ENCODE results near the gene KCTD2. TPM values are rescaled to one million over a fixed set of nuclear protein-coding genes. Genes with fewer than 3 reads are reported as not detected.
A peak's percentile ranks its signal among the peaks of the same experiment; 100 is the strongest.

KCTD2 gene
- total RNA-seq, 1 donor from 2014 or later, result 24.9 TPM

- H3K27me3 Mint-ChIP-seq, result no peaks in the 10 kb centered on the region
- no peaks in the 10 kb centered on the region for H3K9me3 Mint-ChIP-seq (ENCODE audit: low read depth)
- peaks cover 1% of the 10 kb centered on the region for H3K4me1 Mint-ChIP-seq (ENCODE audit: low read depth)
- no peak for DNase-seq (ENCODE audit: low spot score, unreplicated experiment)
- no peak for TF ChIP-seq CTCF (IDR thresholded peaks at IDR 0.05; ENCODE audit: unreplicated experiment)
- H3K4me3 Mint-ChIP-seq (ENCODE audit: low read depth), result no peak overlapping the region
- peaks cover 4% of the 10 kb centered on the region for H3K36me3 Mint-ChIP-seq (ENCODE audit: insufficient read depth)
- no peak overlapping the region for H3K27ac Mint-ChIP-seq
Observed at GRCh38 chr17:75097865-75098264, 50.8 kb downstream of the KCTD2 start.

DNA sequence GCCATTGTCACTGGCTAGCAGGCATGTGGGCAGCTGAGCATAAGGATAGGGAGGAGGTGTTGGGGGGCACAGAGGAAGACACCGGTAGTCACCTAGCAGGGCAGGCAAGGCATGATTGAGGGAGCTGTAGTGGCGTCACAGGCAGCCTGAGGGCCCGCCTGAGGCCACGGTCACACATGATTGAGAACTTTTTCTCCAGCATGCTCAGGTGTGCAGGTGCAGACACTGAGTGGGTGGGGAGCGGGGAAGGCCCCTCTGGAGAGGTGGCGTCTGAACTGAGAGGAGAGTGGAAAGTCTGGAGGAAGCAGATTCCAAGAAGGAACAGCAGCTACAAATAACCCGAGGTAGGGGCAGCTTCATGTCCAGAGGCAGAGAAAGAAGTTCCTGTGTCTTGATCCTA lies 51.8 kb downstream of the KCTD2 start:
- Mint-ChIP-seq H3K27ac (no peak overlapping the region), H3K4me3 (ENCODE audit: low read depth) (no peak overlapping the region), H3K36me3 (ENCODE audit: insufficient read depth) (peaks cover 4% of the 10 kb centered on the region), H3K9me3 (ENCODE audit: low read depth) (no peaks in the 10 kb centered on the region), H3K4me1 (ENCODE audit: low read depth) (peaks cover 1% of the 10 kb centered on the region), H3K27me3 (no peaks in the 10 kb centered on the region)
- no peak for TF ChIP-seq CTCF (IDR thresholded peaks at IDR 0.05; ENCODE audit: unreplicated experiment)
- no peak for DNase-seq (ENCODE audit: low spot score, unreplicated experiment)

DNA sequence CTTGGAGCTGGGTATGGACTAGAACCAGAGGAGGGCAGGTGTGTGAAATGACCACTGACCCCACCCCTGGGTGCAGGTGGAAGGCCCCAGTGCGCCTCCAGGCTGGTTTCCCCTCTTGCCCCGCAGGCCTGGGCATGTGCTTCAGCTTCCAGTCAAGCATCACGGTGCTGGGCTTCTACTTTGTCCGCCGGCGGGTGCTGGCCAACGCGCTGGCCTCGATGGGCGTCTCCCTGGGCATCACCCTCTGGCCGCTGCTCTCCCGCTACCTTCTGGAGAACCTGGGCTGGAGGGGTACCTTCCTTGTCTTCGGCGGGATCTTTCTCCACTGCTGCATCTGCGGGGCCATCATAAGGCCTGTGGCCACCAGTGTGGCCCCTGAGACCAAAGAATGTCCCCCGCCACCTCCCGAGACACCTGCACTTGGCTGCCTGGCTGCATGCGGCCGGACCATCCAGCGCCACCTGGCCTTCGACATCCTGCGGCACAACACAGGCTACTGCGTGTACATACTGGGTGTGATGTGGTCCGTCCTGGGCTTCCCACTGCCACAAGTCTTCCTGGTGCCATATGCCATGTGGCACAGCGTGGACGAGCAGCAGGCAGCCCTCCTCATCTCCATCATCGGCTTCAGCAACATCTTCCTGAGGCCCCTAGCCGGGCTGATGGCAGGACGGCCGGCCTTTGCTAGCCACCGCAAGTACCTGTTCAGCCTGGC lies 53.0 kb downstream of the KCTD2 start:
- Mint-ChIP-seq H3K4me3 (ENCODE audit: low read depth) (no peak overlapping the region), H3K4me1 (ENCODE audit: low read depth) (peaks cover 1% of the 10 kb centered on the region), H3K27ac (no peak overlapping the region), H3K27me3 (no peaks in the 10 kb centered on the region), H3K36me3 (ENCODE audit: insufficient read depth) (peaks cover 4% of the 10 kb centered on the region), H3K9me3 (ENCODE audit: low read depth) (no peaks in the 10 kb centered on the region)
- no peak for TF ChIP-seq CTCF (IDR thresholded peaks at IDR 0.05; ENCODE audit: unreplicated experiment)
- DNase-seq (ENCODE audit: low spot score, unreplicated experiment), result no peak

DNA sequence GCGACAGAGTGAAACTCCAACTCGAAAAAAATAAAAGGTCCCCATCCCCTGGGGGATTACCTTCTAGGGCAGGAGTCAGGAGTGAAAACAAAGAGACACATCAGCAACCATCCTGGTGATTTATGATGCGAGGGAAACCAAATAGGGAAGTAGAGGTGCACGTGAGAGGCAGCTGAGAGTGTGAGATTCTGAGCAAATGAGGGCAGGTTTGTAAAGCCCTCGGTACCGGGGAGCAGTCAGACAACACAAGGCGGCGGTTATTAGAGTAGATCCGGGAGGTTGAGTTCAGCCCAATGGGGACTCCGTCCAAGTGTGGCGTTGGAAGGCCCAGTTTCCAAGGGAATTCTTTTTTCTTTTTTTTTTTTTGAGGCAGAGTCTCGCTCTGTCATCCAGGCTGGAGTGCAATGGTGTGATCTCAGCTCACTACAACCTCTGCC lies 55.4 kb downstream of the KCTD2 start:
- no peaks in the 10 kb centered on the region for H3K9me3 Mint-ChIP-seq (ENCODE audit: low read depth)
- no peaks in the 10 kb centered on the region for H3K4me1 Mint-ChIP-seq (ENCODE audit: low read depth)
- H3K27ac Mint-ChIP-seq, result peak overlapping the region; percentile 83
- no peak for TF ChIP-seq CTCF (IDR thresholded peaks at IDR 0.05; ENCODE audit: unreplicated experiment)
- peaks cover 6% of the 10 kb centered on the region for H3K36me3 Mint-ChIP-seq (ENCODE audit: insufficient read depth)
- H3K4me3 Mint-ChIP-seq (ENCODE audit: low read depth), result no peak overlapping the region
- DNase-seq (ENCODE audit: low spot score, unreplicated experiment), result no peak
- H3K27me3 Mint-ChIP-seq, result peaks cover 4% of the 10 kb centered on the region

GRCh38 chr17:75103601-75104554 lies 56.9 kb downstream of the KCTD2 start:
- Mint-ChIP-seq H3K27me3 (peaks cover 9% of the 10 kb centered on the region), H3K27ac (no peak overlapping the region), H3K4me1 (ENCODE audit: low read depth) (peaks cover 2% of the 10 kb centered on the region), H3K36me3 (ENCODE audit: insufficient read depth) (peaks cover 5% of the 10 kb centered on the region), H3K4me3 (ENCODE audit: low read depth) (no peak overlapping the region), H3K9me3 (ENCODE audit: low read depth) (no peaks in the 10 kb centered on the region)
- TF ChIP-seq CTCF (IDR thresholded peaks at IDR 0.05; ENCODE audit: unreplicated experiment), result no peak
- no peak for DNase-seq (ENCODE audit: low spot score, unreplicated experiment)

Measured in progenitor cell of endocrine pancreas (in vitro differentiated cells).